T-helper 2 cell treated with Interferon-gamma antibody and Interleukin-4, amounts not matched to agents 100 ng/mL and 5 ng/mL, for 36 hours (primary cell): ENCODE data around the gene NCKAP5. TPM values are rescaled to one million over a fixed set of nuclear protein-coding genes. Genes with fewer than 3 reads are reported as not detected.

Experiments
- intact Hi-C: fragments of 100-400 bp; cut with micrococcal nuclease; formaldehyde crosslinking; loops from one replicate; pipeline ENCODE4 v1.15.1; 2023
- total RNA-seq: library from RNA; stranded (reverse); gene quantifications from 2 replicates; pipeline ENCODE4 v1.2.3, GENCODE V29; 2022

NCKAP5 gene
- total RNA-seq, 1 donor from 2014 or later: not detected

DNA sequence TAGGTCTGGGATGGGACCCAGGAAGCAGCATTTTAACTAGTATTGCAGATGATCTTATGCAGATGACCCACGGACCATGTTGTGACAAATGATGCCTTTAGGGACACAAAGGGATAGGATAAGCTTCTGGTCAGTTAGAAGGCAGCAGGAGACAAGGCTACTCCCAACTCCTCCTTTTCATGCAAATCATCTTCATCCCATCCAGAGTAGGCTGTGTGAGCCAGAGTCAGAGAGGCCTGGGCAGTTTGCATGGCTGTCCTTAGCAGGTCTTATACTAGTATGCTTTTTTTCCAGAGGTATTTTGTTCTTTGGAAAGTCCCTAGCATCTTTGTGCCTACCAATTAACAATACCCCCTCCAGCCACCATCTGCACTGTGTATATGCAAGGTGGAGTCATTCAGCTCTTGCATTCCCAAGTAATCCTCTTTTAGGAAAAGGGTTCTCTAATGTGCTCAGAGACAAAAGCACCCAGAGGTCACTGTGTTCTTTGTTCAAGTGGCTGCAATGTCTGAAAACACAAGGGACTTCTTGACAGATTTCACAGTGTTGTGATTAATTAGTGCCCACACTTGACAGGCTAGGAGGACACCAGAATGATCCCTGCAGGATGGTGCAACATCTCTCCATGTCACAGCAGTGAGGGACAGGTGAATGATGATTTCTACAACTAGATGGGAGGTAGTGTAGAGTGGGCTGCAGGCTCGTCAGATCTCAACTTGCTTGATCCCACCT is 225.8 kb downstream of the NCKAP5 start:
- intact Hi-C loops: no loop called here

DNA sequence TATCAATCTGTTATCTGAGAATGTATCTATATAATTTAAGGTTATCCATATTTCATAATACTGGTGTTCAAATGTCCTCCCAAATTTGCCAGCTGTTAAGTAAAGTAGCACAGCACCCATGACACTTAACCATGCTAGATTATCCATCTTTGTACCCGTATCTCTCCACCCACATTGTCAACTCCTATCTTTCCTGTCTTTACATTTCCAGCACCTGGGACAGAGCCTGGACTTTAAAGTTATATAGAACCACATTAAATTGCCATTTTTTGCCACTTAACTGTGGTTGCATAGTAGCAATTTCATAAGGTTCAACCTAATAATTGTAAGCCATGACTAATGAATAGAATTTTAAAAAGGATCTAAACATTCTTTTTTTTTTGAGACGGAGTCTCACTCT is 226.7 kb downstream of the NCKAP5 start:
- intact Hi-C loops: no loop called here

DNA sequence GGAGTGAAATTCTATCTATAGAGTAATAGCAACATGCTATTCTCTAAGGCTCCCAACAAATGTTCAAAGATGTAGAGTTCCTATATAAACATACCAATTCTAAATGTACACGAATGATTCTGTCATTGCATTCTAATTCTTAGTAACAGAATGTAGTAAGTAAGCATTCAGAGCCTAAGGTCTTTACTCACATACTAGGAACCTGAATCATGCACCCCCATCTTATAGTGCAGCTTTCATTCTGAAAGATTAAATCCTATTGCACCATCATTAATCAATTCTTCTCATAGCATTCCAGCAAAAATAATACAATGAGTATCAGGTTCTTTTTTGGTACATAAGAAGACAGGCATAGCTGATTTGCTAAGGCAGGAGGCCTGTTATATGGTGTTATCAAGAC is 230.0 kb downstream of the NCKAP5 start:
- intact Hi-C loops: no loop called here

DNA sequence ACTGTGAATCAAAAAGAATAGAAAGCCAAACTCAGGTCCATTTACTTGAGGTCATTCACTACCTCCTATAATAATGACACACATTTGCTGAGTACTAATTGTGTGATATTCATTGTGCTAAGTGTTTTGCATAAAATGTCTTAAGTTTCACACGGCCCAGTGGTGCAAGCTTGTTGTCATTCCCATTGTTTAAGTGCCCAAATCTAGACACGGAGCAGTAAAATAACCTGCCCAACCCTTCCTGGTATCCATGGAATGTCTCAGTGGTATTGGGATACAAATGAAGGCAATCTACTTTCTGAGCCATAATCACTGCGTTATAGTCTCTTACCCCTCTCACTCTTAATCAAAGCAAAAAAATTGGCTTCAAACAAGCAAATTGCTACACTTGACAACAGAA is 233.3 kb downstream of the NCKAP5 start:
- intact Hi-C loops: no loop called here

DNA sequence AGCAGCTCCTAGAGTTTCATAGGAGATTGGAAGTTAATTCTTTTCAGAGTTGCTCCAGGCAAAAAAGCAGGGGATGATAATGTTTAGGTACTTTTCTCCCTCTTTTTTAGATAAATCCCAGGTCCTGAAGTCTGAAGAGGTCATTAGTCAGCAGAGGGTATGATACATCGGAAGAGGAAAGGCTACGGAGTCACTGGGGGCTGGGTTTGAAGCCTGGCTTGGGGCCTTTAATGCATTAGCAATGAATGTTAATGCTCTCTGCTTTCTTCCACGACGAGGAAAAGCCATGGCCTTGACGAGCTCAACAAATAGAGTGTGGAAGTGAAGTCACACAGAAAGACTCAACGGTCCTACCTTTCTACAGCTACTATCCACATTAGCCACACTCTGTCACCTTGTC is 235.1 kb downstream of the NCKAP5 start:
- intact Hi-C loops: no loop called here

DNA sequence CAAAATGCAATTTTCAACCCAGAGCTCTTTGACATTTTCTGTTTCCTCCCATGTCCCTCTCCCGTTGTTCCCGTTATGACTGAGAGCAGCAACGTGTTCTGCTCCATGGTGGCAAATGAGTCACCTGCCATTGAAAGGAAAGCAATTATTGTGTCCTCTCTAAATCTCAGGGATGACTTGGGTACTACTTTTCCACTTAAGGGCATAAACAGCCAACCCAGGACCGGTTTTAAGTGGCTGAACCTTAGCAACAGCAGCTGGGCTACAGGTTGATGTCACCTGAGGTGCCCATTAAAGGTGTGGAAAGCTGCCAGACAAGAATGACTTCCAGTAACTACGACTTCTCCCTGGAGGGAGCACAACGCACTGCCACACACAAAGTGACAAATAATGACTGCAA is 236.8 kb downstream of the NCKAP5 start:
- intact Hi-C loops: no loop called here

DNA sequence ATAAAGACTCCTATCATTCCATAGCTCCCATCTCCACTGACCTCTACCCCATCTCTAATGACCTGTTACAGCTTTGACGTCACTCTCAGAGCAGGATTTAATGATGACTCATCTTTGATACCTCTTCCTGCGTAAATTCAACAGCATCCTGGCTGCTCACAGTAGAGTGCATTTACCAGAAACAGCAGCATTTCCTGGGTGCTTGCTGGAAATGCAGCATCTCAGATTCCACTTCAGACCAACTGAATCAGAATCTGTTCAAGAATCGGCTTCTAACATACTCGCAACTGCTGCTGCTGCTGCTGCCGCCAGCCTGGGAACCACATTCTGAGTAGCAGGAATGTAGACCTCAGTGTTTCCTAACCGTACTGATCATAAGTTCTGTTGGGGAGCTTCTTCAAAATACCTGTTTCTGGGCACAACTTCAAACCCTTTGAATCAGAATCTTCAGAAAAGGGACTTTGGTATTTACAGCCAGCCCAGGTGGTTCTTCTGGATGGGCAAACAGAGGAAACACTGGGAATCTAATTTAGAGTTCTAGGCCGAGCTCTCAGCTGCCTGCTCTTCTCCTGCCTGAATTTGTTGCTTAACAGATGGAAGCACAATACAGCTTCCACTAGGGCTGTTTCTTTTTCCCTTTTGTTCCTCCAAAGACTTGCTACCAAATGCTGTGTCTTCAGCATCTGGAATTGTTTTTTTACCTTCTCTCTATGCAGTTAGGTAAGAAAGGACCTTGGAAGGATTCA is 241.4 kb downstream of the NCKAP5 start:
- intact Hi-C loops: no loop called here

DNA sequence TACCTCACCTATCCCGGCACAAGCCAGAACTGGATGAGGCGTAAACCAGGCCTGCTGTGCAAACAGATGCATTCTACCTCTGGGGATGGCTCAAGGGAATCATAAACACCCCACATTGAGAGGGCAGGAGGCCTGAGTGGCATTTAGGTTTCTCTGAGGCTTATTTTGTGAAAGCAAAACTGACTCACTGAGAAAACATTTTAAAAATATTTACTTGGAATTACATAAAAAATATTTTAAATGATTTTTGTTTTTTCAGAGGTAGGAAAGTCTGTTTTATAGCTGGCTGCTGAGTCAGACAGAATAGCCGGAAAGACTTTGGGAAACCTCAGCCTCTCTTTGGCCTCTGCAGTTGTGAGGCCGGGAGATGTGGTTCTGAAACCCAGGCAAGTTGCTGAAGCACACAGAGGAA is 244.1 kb downstream of the NCKAP5 start:
- intact Hi-C loops: no loop called here

DNA sequence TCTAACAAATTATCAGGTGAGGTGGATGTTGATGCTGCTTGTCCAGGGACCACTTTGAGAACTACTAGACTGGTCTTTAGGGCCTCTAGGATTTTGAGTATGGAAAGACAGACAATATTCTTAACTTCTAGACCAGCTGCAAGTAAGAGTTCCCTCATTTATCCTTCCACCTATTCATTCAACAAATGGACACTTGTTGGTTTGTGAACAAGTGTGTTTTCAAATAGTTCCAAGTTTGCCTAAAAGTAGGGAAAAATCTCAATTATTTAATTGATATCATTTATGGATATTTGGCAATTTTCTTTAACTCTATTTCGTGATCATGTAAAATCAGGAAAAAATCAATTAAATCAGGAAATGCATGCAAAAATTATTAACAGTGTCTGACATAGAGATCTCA is 245.4 kb downstream of the NCKAP5 start:
- intact Hi-C loops: no loop called here

DNA sequence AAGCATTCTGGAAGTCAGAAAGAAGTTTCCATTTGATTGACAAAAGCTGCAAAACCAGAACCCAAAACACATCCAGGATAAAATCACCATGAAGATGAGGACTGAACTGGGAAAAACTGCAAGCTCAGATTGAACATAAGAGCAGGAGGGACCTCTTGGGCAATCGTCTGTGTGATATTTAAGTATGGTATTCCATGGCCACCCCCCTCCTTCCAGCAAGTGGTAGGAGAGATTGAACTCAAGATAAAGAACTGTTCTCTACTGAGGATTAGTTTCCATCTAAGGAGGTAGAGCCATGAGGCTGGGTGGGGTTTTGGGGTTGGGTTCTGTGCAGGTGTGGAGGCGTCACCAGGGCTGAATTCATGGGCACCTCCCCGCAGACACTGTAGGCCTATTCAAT is 251.1 kb downstream of the NCKAP5 start:
- intact Hi-C loops: no loop called here

DNA sequence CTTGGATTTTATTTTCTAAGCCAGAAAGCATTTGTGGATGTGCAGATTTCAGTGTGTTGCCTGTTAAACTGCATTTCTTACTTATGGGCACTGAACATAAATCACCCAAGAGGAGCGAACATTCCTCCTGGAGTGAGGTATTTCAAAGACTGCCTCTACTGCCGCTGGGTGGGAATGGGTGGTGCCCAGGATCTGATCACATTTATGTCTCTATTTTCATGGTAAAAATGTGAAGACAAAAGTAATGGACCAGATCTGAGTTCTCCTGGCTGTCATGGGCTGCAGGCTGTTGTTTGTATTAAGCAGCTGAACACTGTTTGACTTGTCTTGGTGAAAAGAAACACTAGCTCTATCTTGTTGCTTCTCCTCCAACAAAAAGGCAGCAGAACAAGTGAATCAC is 251.7 kb downstream of the NCKAP5 start:
- intact Hi-C loops: no loop called here

DNA sequence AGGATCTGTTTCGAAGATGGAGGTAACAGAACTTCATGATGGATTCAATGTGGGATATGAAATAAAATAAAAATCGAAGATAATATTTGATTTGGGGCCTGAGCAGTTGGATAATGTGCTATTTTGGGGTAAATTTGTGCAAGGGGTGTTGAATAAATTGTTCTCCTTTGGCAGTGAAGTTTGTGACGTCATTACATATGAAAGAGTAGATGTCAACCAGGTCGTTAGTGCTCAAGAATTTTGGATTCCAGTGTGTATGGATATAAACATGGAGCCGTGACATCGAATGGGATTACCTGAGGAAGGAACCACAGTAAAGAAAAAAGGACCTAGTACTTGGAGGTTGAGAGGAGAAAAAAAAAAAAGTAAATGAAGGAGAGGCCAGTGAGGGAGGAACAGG is 253.0 kb downstream of the NCKAP5 start:
- intact Hi-C loops: no loop called here

DNA sequence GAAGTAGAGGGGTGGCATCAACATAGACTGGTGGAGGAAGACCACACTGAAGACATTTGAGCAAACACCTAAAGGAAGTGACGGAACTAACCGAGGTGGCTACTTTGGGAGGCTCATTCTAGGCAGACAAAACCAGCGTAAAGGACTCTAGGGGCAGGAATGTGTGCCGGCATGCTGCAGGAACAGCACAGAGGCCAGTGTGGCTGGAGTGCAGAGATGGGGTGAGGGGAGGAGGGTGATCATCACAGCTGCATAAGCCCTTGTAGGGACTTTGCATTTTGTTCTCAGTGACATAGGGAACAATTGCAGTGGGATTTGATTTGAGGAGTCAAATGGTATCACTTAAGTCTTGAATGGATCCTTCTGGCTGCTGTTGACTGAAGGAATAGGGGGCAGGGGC is 253.5 kb downstream of the NCKAP5 start:
- intact Hi-C loops: no loop called here

DNA sequence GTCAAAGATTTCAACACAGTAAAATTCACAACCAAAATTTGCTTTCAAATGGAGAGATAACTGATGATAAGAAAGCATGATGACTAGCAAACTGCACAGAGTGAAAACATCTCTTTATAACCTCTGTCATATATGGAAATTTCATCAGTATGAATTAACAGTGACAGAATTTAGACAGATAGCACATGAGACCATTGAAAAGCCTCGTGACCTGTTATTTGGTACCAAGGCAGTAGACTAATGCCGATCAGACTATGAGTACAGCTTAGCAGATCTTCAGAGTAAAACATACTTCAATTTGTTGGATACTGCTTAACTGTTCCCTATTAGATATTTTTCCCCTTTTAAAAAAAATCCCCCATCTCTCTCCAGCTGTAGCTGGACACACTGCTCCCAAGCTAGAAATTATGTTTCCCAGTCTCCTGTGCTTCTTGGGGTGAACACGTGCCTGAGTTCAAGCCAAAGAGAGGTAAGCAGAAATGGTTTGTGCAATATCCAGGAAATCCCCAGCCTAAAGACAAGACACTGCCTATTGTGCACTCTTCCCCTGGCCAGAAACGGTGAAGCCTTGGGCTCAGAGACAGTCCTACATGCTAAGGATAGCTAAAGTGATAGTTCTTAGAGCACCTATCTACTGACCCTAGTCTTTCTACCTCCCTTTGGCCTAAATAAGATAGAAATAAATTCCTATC is 256.1 kb downstream of the NCKAP5 start:
- intact Hi-C loops: no loop called here

DNA sequence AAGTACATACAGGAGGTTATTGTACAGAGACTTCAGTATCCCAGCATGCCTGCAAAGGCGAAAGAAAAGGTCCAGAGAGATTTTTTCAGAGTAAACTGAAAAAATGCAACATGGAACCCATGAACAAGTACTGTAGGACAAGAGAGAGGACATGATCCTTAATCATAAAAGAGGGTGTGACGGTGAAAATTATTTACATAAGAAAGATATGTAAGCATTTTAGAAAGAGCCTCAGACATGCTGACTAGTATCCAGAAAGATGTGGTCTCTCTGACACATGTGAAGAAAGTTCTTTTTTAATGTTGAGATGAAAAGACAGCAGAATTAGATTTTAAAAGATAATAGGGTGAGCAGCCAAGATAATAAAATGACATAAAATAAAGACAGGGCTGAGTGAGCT is 262.0 kb downstream of the NCKAP5 start:
- intact Hi-C loops: no loop called here

DNA sequence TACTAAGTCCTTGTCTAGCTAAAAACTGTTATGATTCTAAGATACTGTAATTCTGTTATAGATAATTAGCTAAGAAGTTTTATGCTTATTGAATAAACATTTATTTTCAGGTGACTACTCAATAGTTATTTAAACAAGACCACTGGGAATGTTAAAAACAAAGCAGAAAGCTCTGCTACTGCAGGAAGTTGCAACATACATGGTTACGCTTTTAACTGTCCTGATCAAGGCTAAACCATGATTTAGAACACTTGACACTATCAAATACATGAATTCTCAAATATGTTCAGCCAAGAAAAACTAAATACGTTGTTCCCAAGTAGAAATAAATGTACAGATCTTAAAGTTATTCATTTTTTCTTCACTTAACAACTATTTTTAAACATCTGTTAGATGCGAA is 263.9 kb downstream of the NCKAP5 start:
- intact Hi-C loops: no loop called here

DNA sequence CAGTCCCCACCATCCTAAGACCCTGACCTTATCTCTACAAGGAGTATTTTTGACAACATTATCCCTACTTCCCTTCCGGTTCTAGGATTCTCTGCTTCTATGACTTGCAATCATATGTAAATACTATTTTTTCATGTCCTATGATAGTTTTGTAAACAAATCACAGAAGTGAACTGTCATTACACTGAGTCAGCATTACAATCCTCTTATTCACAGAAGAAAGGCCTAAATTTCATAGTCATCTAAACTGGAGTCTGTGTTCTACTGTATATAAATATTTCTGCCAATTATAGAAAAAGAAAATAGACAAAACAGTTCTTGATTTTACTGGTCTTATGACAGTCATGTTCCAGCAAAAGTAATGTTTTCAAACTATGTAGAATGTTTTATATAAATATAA is 265.1 kb downstream of the NCKAP5 start:
- intact Hi-C loops: no loop called here

DNA sequence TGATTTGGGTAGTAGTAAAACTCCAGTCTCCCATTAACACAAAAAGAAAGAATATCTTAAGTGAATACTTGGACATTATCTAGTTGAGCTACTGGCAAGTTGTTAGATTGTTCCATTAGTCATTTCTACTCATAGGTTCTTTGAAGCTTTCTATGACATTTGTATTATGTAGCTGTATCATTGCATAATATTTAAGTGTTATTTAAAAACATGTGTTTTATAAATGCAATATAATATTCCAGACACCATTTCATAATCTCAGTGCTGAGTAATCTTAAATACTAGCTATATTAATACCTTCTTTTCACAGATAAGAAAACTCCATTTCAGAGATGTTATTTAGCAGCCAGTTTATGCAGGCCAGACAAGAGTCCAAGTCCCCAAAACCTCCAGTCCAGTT is 271.9 kb downstream of the NCKAP5 start:
- intact Hi-C loops: no loop called here

DNA sequence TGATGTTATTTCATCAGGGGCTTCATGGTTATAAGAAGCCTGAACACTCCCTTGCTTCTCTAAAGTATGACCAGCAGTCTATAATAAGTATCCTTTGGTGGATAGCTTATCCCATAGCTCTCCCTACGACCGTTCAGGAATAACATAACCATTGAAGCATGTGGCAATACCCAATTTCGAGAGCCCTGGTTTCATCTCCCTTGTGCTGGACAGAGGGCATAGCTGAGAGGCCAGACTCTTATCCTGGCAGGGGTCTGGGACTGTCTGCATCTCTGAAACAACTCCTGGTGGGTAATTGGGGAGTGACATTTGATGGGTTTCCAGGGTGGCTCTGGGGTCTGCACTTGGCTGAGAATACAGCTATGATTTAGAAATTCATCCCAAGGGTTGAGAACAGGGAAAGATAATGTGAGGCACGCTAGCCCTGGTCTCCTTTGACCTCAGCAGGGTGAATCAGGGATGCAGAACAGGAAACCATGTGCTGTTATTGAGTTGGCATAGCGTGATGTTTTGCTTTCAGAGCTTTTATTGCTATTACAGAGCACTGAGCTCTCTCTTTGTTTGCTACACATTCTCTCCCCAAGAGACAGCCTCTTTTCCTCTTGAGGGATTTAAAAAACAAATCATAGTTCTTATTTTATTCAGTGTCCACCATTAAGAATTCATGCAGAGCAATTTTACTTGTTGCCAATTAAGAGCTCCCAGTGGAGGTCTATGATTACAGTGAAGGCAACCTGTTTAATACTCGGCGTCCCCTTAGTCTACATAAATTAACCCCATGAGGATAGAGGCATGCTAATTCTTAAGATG is 274.5 kb downstream of the NCKAP5 start:
- intact Hi-C loops: no loop called here

DNA sequence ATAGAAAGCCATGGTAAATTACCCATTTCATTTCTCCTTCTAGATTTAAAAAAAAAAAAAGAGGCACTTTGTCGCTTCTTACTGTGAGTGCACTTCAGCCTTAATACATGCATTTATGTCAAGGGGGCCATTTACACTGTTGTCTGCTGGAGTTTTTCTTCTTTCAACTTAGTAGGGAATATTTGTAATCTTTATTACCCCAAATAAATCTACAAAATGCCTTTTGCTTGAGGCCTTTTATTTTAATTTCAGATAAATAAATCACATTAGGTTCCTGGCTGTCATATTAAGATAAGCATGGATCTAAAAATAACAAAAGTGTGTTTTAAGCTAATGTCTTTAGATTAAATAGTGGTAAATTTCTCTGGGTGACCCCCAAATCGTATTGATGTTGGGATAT is 276.0 kb downstream of the NCKAP5 start:
- intact Hi-C loops: no loop called here

DNA sequence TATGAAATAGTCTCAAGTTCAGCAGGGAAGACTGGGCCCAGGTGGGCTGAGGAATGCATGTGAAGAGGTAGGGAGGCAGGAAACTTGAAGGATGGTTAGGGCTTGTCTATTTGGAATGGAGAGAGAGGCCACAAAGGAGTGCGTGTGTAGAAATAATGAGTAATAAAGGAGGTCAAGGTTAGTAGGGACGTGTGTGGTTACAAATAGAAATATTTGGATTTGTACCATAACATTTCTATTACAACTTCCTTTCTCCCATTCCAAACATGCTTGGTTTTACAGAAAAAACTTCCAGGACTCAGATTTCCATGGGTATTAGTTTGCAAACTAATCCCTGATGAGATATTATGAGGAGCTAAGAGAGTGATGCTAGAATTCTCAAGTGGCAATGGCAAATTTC is 280.6 kb downstream of the NCKAP5 start:
- intact Hi-C loops: no loop called here
